ENCODE measurements around the gene C3orf70.
A peak's percentile ranks its signal among the peaks of the same experiment; 100 is the strongest.

C3orf70 gene, protein sequence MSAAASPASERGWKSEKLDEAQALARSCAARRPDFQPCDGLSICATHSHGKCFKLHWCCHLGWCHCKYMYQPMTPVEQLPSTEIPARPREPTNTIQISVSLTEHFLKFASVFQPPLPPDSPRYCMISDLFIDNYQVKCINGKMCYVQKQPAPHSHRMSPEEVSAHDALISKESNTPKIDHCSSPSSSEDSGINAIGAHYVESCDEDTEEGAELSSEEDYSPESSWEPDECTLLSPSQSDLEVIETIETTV

DNA sequence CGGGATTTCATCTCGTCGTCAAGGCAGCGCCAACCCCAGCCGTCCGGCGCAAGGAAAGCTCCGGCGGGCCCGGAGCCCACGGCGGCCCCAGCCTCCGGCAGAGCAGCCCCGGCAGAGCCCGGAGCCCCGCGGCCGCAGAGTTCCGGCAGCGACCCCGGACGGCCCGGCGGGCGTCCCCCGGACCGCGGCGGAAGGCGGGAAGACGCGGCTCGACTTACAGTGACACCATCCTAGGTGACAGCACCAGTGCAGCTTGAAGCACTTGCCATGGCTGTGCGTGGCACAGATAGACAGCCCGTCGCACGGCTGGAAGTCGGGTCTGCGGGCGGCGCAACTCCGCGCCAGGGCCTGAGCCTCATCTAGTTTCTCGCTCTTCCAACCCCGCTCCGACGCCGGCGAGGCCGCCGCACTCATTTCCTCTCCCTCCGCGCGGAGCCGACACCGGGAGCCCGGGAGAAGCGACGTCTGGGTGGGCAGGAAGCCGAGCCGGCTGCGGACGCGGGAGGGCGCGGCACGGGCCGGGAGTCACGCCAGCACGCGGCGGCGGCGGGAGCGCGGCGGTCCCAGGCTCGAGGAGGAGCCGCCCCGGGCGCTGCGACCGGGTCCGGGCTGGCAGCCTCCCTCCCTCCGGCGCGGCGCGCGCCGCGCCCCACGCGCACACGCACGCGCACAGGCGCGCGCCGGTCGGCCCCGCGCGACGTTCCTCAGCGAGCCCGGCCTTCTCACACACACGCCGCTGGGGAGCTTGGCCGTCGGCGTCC is at the start of gene C3orf70:
TSS of gene C3orf70 (minus strand) at position 651 of the 761 bp plus-strand sequence. CDS start at position 414, 237 bp downstream.
- peak; percentile 28 for DNase-seq

DNA sequence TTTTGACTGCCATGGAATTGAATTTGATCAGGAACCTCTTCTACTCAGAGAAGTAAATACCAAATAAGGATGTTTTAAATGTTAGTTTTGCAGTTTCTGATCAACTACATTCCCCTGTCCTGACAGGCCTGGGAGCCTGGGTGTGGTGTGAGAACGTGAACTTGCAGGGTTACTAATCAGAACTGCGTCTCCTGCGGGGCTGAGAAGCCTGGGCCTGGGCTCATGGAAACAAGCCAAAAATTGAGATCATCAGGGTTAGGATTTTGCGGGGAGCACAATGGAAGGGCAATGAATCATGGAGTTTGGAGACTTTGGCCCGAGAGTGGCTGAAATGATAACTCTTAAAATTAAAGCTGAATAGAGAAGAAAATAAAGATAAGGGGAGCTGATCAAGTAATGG is 47.8 kb upstream of the C3orf70 start:
- DNase-seq = no peak

DNA sequence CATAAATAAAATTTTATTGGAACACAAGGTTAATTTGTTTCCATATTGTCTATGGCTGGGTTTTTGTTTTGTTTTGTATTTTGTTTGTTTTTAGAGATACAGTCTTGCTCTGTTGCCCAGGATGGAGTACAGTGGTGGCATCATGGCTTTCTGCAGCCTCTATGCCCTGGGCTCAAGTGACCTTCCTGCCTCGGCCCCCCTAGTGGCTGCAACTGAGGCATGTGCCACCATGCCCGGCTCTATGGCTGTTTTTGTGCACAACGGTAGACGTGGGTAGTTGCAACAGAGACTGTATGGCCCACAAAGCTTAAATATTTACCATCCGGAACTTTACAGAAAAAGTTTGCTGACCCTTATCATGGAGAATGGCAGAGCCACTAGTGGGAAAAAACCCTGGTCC is 46.8 kb upstream of the C3orf70 start:
- no peak for DNase-seq

DNA sequence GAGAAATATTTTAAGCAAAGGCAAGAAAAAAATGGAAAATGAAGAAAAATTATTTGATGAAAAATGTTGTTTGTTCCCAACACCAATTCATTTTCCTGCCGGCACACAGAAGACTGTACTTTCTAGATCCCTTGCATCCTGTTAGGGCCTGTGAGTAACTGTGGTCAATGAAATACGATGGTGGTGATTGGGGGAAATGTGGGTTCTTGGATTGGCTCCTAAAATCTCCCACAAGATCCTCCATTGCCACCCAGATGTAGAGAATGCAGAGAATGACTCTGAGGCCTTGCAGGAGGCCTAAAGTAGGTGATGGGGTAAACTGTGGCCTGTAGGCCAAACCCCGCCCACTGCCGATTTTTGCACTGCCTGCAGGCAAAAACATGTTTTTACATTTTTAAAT is 46.3 kb upstream of the C3orf70 start:
- DNase-seq = no peak

DNA sequence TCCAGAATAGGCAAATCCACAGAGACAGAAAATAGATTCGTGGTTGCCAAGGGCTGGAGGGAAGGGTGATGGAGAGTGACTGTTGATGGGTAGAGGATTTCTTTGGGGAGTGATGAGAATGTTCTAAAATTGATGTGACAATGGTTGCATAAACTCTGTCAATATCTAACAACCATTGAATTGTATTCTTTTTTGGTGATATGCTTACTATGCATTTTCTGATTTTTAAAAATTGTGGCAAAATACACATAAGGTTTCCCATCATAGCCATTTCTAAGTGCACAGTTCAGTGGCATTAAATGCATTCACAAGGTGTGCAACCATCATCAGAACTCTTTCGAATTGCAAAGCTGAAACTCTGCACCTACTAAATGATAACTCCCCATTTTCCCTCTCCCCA is 44.2 kb upstream of the C3orf70 start:
- DNase-seq = no peak

DNA sequence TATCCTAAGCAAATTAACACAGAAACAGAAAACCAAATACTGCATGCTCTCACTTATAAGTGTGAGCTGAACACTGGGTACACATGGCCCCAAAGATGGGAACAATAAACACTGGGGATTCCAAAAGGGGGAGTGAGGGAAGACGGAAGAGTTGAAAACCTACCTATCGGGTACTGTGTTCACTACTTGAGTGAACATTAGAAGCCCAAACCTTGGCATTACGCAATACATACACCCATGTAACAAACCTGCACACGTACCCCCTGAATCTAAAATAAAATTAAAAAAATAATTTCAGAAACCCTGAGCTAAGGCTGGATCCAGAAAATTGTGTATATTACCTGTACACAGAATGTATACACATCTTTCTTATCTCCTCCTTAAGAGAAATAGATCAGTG is 42.8 kb upstream of the C3orf70 start:
- no peak for DNase-seq

DNA sequence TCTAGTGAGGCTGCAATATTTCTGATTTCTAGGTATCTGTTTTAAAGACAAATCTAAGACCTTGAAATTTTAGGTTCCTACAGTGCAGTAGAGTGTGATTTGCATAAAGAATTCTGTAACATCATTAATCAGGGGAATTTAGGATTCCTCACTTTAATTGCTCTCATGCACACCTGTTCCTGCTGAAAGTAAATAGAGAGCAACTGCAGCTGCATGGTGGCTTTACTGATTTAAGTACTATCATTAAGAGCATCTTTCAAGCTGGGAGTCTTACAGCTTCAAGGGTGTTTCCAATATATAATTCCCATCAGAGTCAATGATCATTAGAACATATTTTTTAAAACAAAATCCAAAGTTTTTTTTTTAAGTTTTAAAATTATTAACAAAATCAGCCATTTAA is 36.0 kb upstream of the C3orf70 start:
- DNase-seq = no peak

DNA sequence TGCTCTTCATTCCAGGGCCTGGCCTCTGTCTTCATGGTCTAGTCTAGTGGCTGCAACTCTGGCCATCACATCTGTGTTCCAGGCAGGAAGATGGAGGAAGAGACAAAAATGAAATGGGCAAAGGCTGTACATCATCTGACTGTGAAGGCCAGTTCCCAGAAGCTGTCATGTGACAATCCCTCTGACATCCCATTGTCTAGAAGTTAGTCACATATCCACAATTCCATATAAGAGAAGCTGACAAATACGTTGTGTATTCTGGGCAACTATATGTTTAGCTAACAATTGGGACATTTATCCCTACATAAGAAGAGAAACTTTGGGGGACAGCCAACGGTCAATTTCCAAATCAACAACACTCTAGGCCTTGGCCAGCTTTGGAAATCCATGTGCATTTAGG is 34.5 kb upstream of the C3orf70 start:
- DNase-seq = no peak

DNA sequence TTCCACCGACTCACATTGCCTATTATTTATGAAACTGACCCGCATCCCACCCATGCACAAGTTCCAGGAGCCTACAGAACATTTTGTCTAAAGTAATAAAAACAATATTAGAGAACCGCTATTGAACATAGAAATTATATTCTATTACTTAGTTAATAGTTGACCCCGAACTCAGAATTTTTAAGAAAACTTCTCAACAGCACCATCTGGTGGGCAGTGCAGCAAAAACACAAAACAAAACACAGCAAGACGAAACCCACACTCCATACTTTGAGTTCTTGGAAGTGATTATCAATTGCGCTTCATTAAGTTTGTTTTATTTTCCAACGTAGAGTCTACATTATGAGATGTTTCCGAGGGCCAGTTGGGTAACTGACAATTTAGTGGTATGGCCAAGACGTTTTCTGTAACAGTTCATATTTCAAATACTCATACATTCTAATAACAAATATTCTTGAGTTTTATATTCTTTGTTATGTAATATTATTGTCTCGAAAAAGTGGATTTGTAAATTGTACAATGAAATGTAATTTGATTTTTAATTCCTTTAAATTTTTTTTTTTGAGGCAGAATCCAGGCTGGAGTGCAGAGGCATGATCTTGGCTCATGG is 24.0 kb upstream of the C3orf70 start:
- peak; percentile 25 for DNase-seq

DNA sequence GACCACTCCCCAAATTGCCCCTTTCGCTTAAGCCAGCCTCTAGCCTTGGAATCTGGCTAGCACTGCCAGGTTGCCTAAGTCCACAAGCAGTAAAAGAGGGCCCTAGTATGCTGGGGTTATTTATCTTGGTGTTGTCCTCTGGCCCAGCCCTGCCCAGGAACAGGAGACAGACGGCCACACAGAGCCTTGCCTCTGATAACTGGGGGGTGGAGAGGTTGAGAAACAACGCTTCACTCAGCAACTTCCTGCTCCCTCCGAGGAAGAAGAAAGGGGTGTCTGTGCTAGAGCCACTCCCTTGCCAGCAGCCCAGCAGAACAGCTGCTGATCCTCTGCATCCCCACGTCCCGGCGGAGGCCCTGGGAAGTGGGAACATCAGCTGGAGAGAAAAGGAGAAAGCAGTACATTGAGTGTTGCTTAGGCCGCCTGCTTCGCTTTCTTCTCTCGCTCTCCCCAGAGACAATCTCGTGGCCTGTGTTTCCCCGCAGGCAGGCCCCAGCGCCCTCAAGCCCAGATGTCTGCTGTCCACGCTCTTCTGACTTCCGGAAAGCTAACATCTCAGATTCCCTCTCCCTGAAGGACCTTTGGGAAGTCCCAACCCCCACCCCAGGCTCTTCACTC is 22.6 kb upstream of the C3orf70 start:
- DNase-seq = no peak

DNA sequence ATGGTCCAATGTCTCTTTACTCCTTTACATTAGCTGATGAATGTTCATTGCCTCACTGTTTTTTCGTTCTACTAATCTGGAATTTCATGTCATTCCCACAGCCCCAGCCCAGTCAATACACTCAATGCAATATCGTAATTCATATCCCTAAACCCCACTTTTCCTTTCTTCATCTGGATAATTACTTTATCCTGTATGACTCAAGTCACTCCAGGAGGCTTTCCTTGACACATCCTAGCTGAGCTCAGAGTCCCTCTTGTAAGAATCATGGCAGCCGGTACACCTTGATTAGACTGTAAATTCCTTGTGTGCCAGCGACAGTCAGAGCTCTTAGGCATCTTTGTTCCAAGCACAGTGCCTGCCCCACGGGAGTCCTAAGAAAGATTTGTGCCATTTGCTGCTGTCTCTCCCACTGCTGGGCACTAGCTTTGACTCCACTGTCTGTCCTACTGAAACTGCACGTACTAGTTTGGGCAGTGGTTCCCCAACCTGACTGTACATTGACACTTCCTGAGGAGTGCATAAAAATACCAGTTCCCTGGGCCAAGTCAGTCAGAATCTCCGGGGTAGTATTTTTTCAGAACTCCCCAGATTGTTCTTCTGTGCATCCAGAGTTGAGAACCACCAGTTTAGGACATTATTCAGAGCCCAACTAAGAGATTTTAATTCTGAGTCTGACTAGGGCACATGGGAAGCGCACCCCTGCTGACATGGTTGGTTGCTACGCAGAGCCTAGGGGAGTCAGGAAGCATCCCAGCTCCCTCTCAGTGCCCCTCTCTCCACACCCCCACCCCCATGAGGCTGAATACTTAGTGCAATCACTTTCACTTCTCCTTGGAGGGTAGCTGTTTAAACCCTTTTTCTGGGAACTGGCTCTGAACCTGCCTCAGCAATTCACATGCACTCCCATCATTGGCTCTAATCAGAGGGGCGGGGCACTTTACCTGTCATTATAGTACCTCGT is 19.5 kb upstream of the C3orf70 start:
- DNase-seq = no peak

DNA sequence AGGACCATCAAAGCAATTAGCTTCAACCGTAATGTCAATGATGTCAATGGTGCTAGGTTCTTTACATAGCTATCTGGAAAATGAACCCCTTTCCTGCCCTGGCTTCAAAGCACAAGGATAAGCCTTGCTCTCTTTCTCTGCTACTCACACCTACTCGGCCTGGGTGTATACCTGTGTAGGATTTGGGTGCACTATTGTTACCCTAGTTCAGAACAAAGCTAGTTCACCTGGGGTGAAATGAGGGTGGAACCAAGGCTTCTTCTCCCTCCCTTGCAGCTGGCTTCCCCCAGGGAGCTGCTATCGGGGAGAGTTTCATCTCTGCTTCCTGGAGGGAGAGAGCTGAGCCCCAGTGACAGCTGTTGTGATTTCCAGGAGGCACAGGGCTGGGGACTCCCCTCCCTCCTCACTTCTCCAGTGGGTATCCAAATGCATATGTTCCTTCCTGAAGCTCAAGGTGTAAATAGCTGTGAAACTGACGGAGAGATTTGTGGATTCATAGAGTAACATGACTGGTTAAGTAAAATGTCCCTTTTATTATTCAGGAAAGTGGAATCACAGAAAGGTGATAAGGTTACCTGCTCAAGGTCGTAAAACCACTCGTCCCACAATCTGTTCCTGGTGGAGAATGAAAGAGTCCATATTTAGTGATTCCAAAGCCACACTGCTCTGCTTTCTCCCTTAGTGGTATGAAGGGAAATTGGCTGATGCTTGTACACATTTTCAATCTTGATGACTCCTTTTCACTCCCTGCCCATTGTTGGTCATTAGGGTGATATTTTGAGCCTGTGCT is 11.8 kb upstream of the C3orf70 start:
- no peak for DNase-seq

DNA sequence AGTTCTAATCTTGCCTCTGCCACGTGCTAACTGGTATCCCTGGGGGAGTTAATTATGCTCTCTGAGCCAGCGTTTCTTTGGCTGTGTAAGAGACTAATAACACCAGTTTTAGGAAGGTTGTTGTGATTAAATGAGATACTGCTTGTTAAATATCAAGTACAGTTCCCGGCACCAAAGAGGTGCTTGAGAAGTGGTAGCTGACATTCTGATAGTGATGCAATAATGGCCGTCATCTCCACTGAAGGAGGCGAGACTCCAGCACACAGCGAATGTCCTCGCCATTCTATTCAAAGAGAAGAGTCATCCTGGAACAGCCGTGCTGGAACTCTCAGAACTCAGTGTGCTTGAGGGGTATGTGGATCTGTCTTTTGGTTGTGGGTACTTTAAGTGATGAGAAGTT is 9.8 kb upstream of the C3orf70 start:
- DNase-seq = no peak

DNA sequence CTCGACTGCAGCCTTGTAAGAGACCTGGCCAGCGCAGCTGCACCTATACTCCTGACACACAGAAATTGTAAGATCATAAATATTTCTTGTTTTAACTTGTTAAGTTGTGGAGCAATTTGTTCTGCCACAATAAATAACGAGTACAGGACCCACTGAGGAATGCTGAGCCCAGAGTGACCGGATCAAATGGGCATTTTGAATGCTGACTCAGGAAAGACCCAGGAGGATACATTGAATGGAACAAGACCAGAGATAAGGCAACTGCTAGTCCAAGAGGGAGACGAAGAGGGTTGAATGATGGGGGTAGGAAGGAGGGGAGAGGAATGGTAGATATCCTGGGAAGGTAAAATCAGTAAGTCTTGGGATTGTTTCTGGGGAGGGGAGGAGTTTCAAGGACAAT is 8.9 kb upstream of the C3orf70 start:
- DNase-seq = no peak

DNA sequence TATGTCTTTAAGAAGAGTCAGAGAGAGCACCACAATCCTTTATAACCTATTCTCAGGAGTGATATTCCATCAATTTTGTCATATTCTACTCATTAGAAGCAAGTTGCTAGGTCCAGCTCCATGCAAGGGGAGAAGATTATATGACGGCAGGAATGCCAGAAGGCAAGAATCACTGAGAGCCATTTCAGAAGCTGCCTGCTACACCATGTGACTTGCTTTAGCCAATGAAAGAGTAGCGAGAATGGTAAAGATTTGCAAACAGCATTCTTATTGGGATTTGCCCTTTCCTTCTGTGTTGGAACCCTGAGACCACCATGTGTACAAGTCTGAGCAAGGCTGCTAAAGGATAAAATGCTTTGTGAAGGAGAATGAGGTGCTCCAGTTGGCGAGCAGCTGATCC is 4.5 kb upstream of the C3orf70 start:
- DNase-seq = no peak

DNA sequence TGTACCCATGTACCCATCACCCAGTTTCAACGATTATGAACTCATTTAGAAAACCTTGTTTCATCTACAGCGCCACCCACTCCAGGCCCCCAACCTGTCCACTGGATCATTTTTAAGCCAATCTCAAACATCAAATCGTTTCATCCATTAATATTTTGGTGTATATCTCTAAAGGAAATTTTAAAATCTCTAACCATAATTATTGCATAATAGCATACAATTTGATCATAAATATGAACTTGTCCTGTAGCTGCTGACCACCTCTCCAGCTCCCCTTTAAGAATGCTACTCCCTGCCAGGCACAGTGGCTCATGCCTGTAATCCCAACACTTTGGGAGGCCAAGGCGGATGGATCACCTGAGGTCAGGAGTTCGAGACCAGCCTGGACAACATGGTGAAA is 2.8 kb upstream of the C3orf70 start:
- DNase-seq = no peak

DNA sequence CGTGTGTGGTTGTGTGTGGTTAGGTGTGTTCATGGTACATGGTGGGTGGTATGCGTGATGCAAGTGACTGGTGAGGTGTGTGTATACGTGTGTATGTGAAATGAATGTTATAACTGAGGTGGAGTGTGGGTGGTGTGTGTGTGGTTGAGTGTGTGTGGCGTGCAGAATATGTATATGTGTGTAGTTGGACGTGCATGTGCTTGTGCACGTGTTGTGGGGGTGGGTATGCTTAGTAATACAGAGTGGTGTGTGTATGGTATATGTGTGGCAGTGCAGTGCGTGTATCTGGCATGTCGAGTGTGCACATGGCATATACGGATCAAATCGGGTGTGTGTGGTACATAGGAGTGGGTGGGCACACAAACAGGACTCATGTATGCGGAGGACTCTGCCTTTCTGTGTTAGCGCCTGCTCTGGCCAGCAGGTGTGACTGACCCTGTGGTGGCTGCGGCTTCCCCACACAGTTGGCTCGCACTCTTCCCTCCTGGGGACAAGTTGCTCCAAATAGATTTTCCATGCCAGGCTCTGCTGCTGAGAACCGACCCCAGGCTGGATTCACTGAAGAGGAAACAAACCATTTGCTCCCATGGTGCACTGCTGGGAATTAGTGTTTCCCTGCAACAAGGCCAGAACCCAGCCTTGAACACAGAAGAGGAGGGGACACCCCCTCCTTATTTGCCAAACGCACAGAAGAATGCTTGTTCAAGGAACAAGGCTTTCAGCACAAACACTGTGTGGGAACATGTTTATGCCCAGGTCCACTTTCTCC is 1.2 kb upstream of the C3orf70 start:
- no peak for DNase-seq

DNA sequence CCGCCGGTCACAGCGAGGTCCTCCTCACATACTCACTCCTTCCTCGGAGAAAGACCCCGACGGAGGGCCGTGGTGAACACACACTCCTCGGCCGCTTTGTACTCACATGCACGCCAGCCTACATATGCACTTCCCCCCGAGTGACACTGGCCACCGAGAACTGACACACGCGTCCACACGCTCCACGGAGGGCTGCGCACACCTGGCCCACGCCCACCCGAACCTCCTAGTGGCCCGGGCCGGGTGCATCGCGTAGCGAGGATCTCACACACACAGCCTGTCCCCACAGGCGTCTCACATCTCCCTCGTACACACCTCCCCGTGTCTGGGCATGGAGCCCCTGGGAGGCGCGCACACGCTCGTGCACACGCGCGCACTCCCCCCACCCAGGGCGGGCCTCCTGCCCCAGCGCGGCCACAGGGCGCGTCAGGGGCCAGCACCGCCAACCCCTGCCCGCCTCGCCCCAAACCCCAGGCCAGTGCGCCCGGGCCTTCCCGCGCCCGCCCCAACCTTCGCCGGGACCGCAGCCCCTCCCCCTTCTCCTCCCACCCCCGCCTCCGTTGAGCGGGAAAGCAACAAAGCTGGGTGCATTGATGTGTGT is 411 bp upstream of the C3orf70 start:
- DNase-seq = no peak

DNA sequence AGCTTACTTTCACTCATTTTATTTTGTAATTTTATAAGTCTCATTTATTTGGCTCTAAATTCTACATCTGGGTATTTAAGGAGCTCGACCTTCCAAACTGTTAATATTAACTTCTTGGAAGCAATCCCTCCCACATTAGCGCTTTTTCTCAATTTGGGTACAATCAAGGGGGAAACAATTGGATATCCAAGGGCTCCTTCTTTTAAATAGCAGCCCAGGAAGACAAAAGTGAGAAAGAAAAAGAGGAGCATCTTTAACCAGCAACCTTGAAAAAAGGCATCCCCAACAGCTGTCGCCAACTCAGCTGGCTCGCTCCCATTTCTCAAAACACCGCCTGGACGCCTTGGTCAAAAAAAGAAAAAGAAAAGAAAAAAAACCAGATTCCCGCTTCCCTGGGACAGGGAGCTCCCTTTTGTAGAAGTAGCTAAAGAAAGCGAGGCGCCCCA is 873 bp downstream of the C3orf70 start:
- no peak for DNase-seq

Data from activated CD4-positive, alpha-beta T cell treated with anti-CD3 and anti-CD28 coated beads, Interleukin-10, Interleukin-2, amounts not matched to agents 100 ng/mL and 50 ng/mL, durations not matched to agents 16 hours and 8 hours (primary cell).